Measurements from ENCODE around the gene C2. TPM values are rescaled to one million over a fixed set of nuclear protein-coding genes. Genes with fewer than 3 reads are reported as not detected.
"Not testable (repeated sequence)": the region's sequence is repeated elsewhere in the genome, so short reads cannot be mapped to it uniquely, and the experiment has no call there.

Gene C2
- total RNA-seq, 1 experiment from 2014 or later: 0.53 TPM

- Histone ChIP-seq H3K27me3 (replicated peaks) (no peaks in the 10 kb centered on the region), H3K4me3 (no peak overlapping the region), H3K9me3 (replicated peaks) (no peaks in the 10 kb centered on the region), H3K27ac (no peak overlapping the region), H3K36me3 (no peaks in the 10 kb centered on the region), H3K4me1 (replicated peaks) (peaks cover 6% of the 10 kb centered on the region)
- no peak for DNase-seq (ENCODE audit: low read depth in 1 of 2, low spot score in 2 of 2)
These were observed 7.8 kb upstream of the C2 start for GRCh38 chr6:31919624-31920303.

GRCh38 chr6:31920811-31921210 is 6.7 kb upstream of the C2 start:
- Histone ChIP-seq H3K27ac (no peak overlapping the region), H3K36me3 (no peaks in the 10 kb centered on the region), H3K27me3 (replicated peaks) (no peaks in the 10 kb centered on the region), H3K4me1 (replicated peaks) (peaks cover 6% of the 10 kb centered on the region), H3K4me3 (no peak overlapping the region), H3K9me3 (replicated peaks) (no peaks in the 10 kb centered on the region)
- DNase-seq (ENCODE audit: low read depth in 1 of 2, low spot score in 2 of 2): no peak

GRCh38 chr6:31922942-31923341 is 4.6 kb upstream of the C2 start:
- Histone ChIP-seq H3K4me1 (replicated peaks) (peaks cover 6% of the 10 kb centered on the region), H3K36me3 (no peaks in the 10 kb centered on the region), H3K27ac (no peak overlapping the region), H3K27me3 (replicated peaks) (no peaks in the 10 kb centered on the region), H3K9me3 (replicated peaks) (no peaks in the 10 kb centered on the region), H3K4me3 (no peak overlapping the region)
- no peak for DNase-seq (ENCODE audit: low read depth in 1 of 2, low spot score in 2 of 2)

GRCh38 chr6:31927863-31928671 is 550 bp downstream of the C2 start:
- no peaks in the 10 kb centered on the region for H3K9me3 ChIP-seq (replicated peaks)
- no peaks in the 10 kb centered on the region for H3K27me3 ChIP-seq (replicated peaks)
- no peaks in the 10 kb centered on the region for H3K4me1 ChIP-seq (replicated peaks)
- H3K4me3 ChIP-seq: no peak overlapping the region
- no peaks in the 10 kb centered on the region for H3K36me3 ChIP-seq
- no peak overlapping the region for H3K27ac ChIP-seq
- no peak for DNase-seq (ENCODE audit: low read depth in 1 of 2, low spot score in 2 of 2)

GRCh38 chr6:31928672-31928939 is 1.1 kb downstream of the C2 start:
- no peaks in the 10 kb centered on the region for H3K4me1 ChIP-seq (replicated peaks)
- no peaks in the 10 kb centered on the region for H3K27me3 ChIP-seq (replicated peaks)
- H3K4me3 ChIP-seq: no peak overlapping the region
- H3K36me3 ChIP-seq: no peaks in the 10 kb centered on the region
- H3K27ac ChIP-seq: no peak overlapping the region
- no peaks in the 10 kb centered on the region for H3K9me3 ChIP-seq (replicated peaks)
- no peak for DNase-seq (ENCODE audit: low read depth in 1 of 2, low spot score in 2 of 2)

GRCh38 chr6:31930962-31931361 is 3.4 kb downstream of the C2 start:
- Histone ChIP-seq H3K4me1 (replicated peaks) (no peaks in the 10 kb centered on the region), H3K4me3 (no peak overlapping the region), H3K9me3 (replicated peaks) (no peaks in the 10 kb centered on the region), H3K27ac (no peak overlapping the region), H3K27me3 (replicated peaks) (no peaks in the 10 kb centered on the region), H3K36me3 (no peaks in the 10 kb centered on the region)
- no peak for DNase-seq (ENCODE audit: low read depth in 1 of 2, low spot score in 2 of 2)

GRCh38 chr6:31932137-31932536 is 4.6 kb downstream of the C2 start:
- DNase-seq (ENCODE audit: low read depth in 1 of 2, low spot score in 2 of 2); H3K9me3 ChIP-seq (replicated peaks); H3K4me3 ChIP-seq; H3K27me3 ChIP-seq (replicated peaks); H3K27ac ChIP-seq; H3K4me1 ChIP-seq (replicated peaks); H3K36me3 ChIP-seq: not testable (repeated sequence)

- Histone ChIP-seq H3K4me3 (no peak overlapping the region), H3K9me3 (replicated peaks) (no peaks in the 10 kb centered on the region), H3K4me1 (replicated peaks) (no peaks in the 10 kb centered on the region), H3K27me3 (replicated peaks) (no peaks in the 10 kb centered on the region), H3K36me3 (no peaks in the 10 kb centered on the region), H3K27ac (no peak overlapping the region)
- no peak for DNase-seq (ENCODE audit: low read depth in 1 of 2, low spot score in 2 of 2)
These were observed 6.0 kb downstream of the C2 start for GRCh38 chr6:31933537-31933936.

GRCh38 chr6:31935021-31935420 is 7.5 kb downstream of the C2 start:
- no peaks in the 10 kb centered on the region for H3K27me3 ChIP-seq (replicated peaks)
- H3K4me3 ChIP-seq: no peak overlapping the region
- no peaks in the 10 kb centered on the region for H3K36me3 ChIP-seq
- H3K4me1 ChIP-seq (replicated peaks): no peaks in the 10 kb centered on the region
- H3K27ac ChIP-seq: no peak overlapping the region
- H3K9me3 ChIP-seq (replicated peaks): no peaks in the 10 kb centered on the region
- no peak for DNase-seq (ENCODE audit: low read depth in 1 of 2, low spot score in 2 of 2)

- Histone ChIP-seq H3K36me3 (no peaks in the 10 kb centered on the region), H3K4me1 (replicated peaks) (no peaks in the 10 kb centered on the region), H3K27ac (no peak overlapping the region), H3K27me3 (replicated peaks) (no peaks in the 10 kb centered on the region), H3K4me3 (no peak overlapping the region), H3K9me3 (replicated peaks) (no peaks in the 10 kb centered on the region)
- DNase-seq (ENCODE audit: low read depth in 1 of 2, low spot score in 2 of 2): no peak
These were observed 8.3 kb downstream of the C2 start for GRCh38 chr6:31935823-31936222.

- H3K27me3 ChIP-seq (replicated peaks): no peaks in the 10 kb centered on the region
- peaks cover 6% of the 10 kb centered on the region for H3K4me1 ChIP-seq (replicated peaks)
- no peak for DNase-seq (ENCODE audit: low read depth in 1 of 2, low spot score in 2 of 2)
- no peaks in the 10 kb centered on the region for H3K36me3 ChIP-seq
- H3K9me3 ChIP-seq (replicated peaks): no peaks in the 10 kb centered on the region
- H3K27ac ChIP-seq: no peak overlapping the region
- no peak overlapping the region for H3K4me3 ChIP-seq
These were observed 12.7 kb downstream of the C2 start for GRCh38 chr6:31940256-31940664.

GRCh38 chr6:31943742-31944141 is 16.2 kb downstream of the C2 start:
- H3K4me3 ChIP-seq: no peak overlapping the region
- H3K36me3 ChIP-seq: no peaks in the 10 kb centered on the region
- H3K27ac ChIP-seq: no peak overlapping the region
- H3K4me1 ChIP-seq (replicated peaks): peaks cover 15% of the 10 kb centered on the region
- no peak for DNase-seq (ENCODE audit: low read depth in 1 of 2, low spot score in 2 of 2)
- no peaks in the 10 kb centered on the region for H3K27me3 ChIP-seq (replicated peaks)
- no peaks in the 10 kb centered on the region for H3K9me3 ChIP-seq (replicated peaks)

GRCh38 chr6:31945154-31945506 is 17.6 kb downstream of the C2 start:
- no peak overlapping the region for H3K27ac ChIP-seq
- no peaks in the 10 kb centered on the region for H3K9me3 ChIP-seq (replicated peaks)
- peaks cover 15% of the 10 kb centered on the region for H3K4me1 ChIP-seq (replicated peaks)
- H3K36me3 ChIP-seq: no peaks in the 10 kb centered on the region
- no peak for DNase-seq (ENCODE audit: low read depth in 1 of 2, low spot score in 2 of 2)
- H3K27me3 ChIP-seq (replicated peaks): no peaks in the 10 kb centered on the region
- H3K4me3 ChIP-seq: no peak overlapping the region

GRCh38 chr6:31945507-31946369 is 18.2 kb downstream of the C2 start, which contains the start of gene CFB:
CFB (plus strand) TSS chr6:31946095; CDS start chr6:31946222, 127 bp downstream.
- no peak within 1 kb of the TSS for H3K4me3 ChIP-seq
- no peaks in the 10 kb centered on the region for H3K27me3 ChIP-seq (replicated peaks)
- no peaks in the 10 kb centered on the region for H3K9me3 ChIP-seq (replicated peaks)
- no peak within 1 kb of the TSS; the same call in 1 of the 2 replicates for H3K27ac ChIP-seq
- H3K4me1 ChIP-seq (replicated peaks): peaks cover 15% of the 10 kb centered on the region
- H3K36me3 ChIP-seq: peaks cover 1% of the 10 kb centered on the region
- DNase-seq (ENCODE audit: low read depth in 1 of 2, low spot score in 2 of 2): peak in 1 of 2 experiments; percentile 44

Measured in SJSA1 (cell line).